HepG2 (cell line): Measurements from ENCODE around the gene RASSF4. TPM values are rescaled to one million over a fixed set of nuclear protein-coding genes. Genes with fewer than 3 reads are reported as not detected.

Source experiments
- ATAC-seq: fragments of 200-7000 bp; cut with Tn5 transposase; 3 replicates; pipeline ENCODE4 v1.9.1; 2020; ENCODE audit warnings: mild to moderate bottlenecking, moderate library complexity
- BruUV-seq: library from RNA; stranded (reverse); fragments of 400-500 nt; replicated peaks from 2 replicates; lab custom pipeline; 2021; lab: Mats Ljungman, UMichigan
- CTCF ChIA-PET: fragments of 300-600 bp; formaldehyde crosslinking; extraction: SDS; loops from one replicate; lab custom pipeline; 2021; ENCODE audit warnings: low total read pairs, inconsistent platforms, low intra/inter-chr PET ratio; lab: Yijun Ruan, JAX
- POLR2A ChIA-PET: fragments of 350-600 bp; sonication (Branson Sonifier 250); formaldehyde crosslinking; loops from one replicate; lab custom pipeline; 2020; ENCODE audit warnings: antibody characterized with exemption, inconsistent platforms; lab: Yijun Ruan, JAX
- DNase-seq: peaks from one replicate; pipeline ENCODE4 v3.0.0-alpha.2; 2015; ENCODE audit warnings: low spot score
- FAIRE-seq: peaks from 3 replicates; lab custom pipeline; 2011; peaks lifted over from hg19 to GRCh38; lab: Jason Lieb, UNC
- H2AFZ ChIP-seq: one replicate; pipeline ENCODE4 v1.6.1; 2011; ENCODE audit warnings: low read length, inconsistent platforms
- H3K27ac ChIP-seq: fragments of 300-600 bp; 3 replicates; pipeline ENCODE4 v1.8.0; 2011; ENCODE audit warnings: mixed run types, mild to moderate bottlenecking, mixed read lengths, low read length, inconsistent platforms; ENCODE audit not compliant: insufficient read depth; ENCODE audit errors: extremely low read length
- H3K27me3 ChIP-seq, 2 experiments: fragments of 200-600 bp in 1 of 2; 2 replicates in 1 of 2; 3 replicates in 1 of 2; pipeline versions ENCODE4 v1.6.0 to v1.8.0; 2011; ENCODE audit warnings: low read length in 2 of 2, mild to moderate bottlenecking in 2 of 2, moderate library complexity in 2 of 2, inconsistent platforms in 1 of 2; ENCODE audit not compliant: insufficient read depth in 2 of 2, control insufficient read depth in 1 of 2
- H3K36me3 ChIP-seq, 2 experiments: fragments of 200-600 bp in 1 of 2; replicated peaks in 1 of 2; 2 replicates in 1 of 2; 3 replicates in 1 of 2; pipeline versions ENCODE4 v1.5.1 to v1.8.0; 2011; ENCODE audit warnings: low read length in 2 of 2, inconsistent platforms in 1 of 2; ENCODE audit not compliant: insufficient read depth in 2 of 2, control insufficient read depth in 1 of 2
- H3K4me1 ChIP-seq: 2 replicates; pipeline ENCODE4 v1.5.1; 2012; ENCODE audit warnings: low read length, inconsistent platforms; ENCODE audit not compliant: insufficient read depth
- H3K4me2 ChIP-seq: 2 replicates; pipeline ENCODE4 v1.6.0; 2011; ENCODE audit warnings: low read depth, low read length, inconsistent platforms
- H3K4me3 ChIP-seq, 3 experiments: fragments of 200-600 bp in 1 of 3; sonication (generic), shearing (Covaris generic) in 1 of 3; replicated peaks in 1 of 3; 2 replicates each; pipeline ENCODE4 v1.5.1; 2011 to 2016; ENCODE audit warnings: low read length in 3 of 3, inconsistent platforms in 2 of 3, low read depth in 2 of 3, mild to moderate bottlenecking in 2 of 3, control low read depth in 1 of 3, mixed read lengths in 1 of 3; ENCODE audit not compliant: insufficient read depth in 1 of 3
- H3K79me2 ChIP-seq: one replicate; pipeline ENCODE4 v1.6.1; 2011; ENCODE audit warnings: low read length, inconsistent platforms; ENCODE audit not compliant: insufficient read depth
- H3K9ac ChIP-seq: 2 replicates; pipeline ENCODE4 v1.6.0; 2011; ENCODE audit warnings: mild to moderate bottlenecking, low read depth, low read length, inconsistent platforms; ENCODE audit not compliant: insufficient read depth
- H3K9me3 ChIP-seq: 2 replicates; pipeline ENCODE4 v1.5.1; 2012; ENCODE audit warnings: mild to moderate bottlenecking, low read length
- H4K20me1 ChIP-seq: 2 replicates; pipeline ENCODE4 v1.6.0; 2011; ENCODE audit warnings: inconsistent platforms, mild to moderate bottlenecking, low read length, moderate library complexity; ENCODE audit not compliant: insufficient read depth
- BCL6 ChIP-seq: IDR thresholded peaks from 2 replicates; pipeline ENCODE4 v1.6.1; 2016; ENCODE audit warnings: missing genetic modification reagents, missing compliant biosample characterization
- CHD2 ChIP-seq: IDR thresholded peaks from 2 replicates; pipeline ENCODE4 v1.6.1; 2011; ENCODE audit warnings: low read depth, low read length, improper control_type of control experiment
- KDM5B ChIP-seq: sonication (generic); formaldehyde crosslinking; IDR thresholded peaks from 2 replicates; pipeline ENCODE4 v1.4.0; 2020; ENCODE audit warnings: missing genetic modification reagents, mild to moderate bottlenecking, borderline replicate concordance
- MBNL3 ChIP-seq: fragments of 250-450 bp; sonication (Bioruptor Pico); conservative IDR thresholded peaks from 2 replicates; pipeline ENCODE4 v1.8.0; 2022; ENCODE audit warnings: mild to moderate bottlenecking, inconsistent platforms
- NCOA2 ChIP-seq: sonication (generic); formaldehyde crosslinking; IDR thresholded peaks from 2 replicates; pipeline ENCODE4 v1.8.0; 2022; ENCODE audit warnings: inconsistent platforms
- ZC3H4 ChIP-seq: sonication (generic); formaldehyde crosslinking; IDR thresholded peaks from 2 replicates; pipeline ENCODE4 v1.4.0; 2020; ENCODE audit warnings: missing genetic modification reagents, borderline replicate concordance
- ZIK1 ChIP-seq: sonication (generic); formaldehyde crosslinking; IDR thresholded peaks from 2 replicates; pipeline ENCODE4 v1.5.0; 2020; ENCODE audit warnings: mild to moderate bottlenecking, low read depth, missing genetic modification reagents, borderline replicate concordance
- ZNF235 ChIP-seq: sonication (generic); formaldehyde crosslinking; IDR thresholded peaks from 2 replicates; pipeline ENCODE4 v1.8.1; 2023; ENCODE audit warnings: mild to moderate bottlenecking, missing genetic modification reagents, borderline replicate concordance
- ZNF264 ChIP-seq: sonication (generic); formaldehyde crosslinking; IDR thresholded peaks from 2 replicates; pipeline ENCODE4 v1.4.0; 2020; ENCODE audit warnings: missing genetic modification reagents
- ZNF382 ChIP-seq: sonication (generic); formaldehyde crosslinking; IDR thresholded peaks from 2 replicates; pipeline ENCODE4 v1.5.0; 2020; ENCODE audit warnings: missing genetic modification reagents, mild to moderate bottlenecking, borderline replicate concordance
- ZSCAN30 ChIP-seq: sonication (generic); formaldehyde crosslinking; IDR thresholded peaks from 2 replicates; pipeline ENCODE4 v1.5.0; 2020; ENCODE audit warnings: mild to moderate bottlenecking, missing genetic modification reagents
- WGBS: methylation state at CpG from one replicate; pipeline ENCODE4 v1.1.6; 2017; ENCODE audit warnings: low lambda C conversion rate; 5-methylcytosine and 5-hydroxymethylcytosine counted together
- in situ Hi-C: cut with HindIII; loops from 2 replicates; pipeline ENCODE4 v1.10.0; 2017; ENCODE audit warnings: low pct_unique_long_range_greater_than_20kb; ENCODE audit not compliant: extremely low pct_ligation_motif_present
- intact Hi-C: fragments of 100-400 bp; cut with micrococcal nuclease; formaldehyde crosslinking; loops from one replicate; pipeline ENCODE4 v1.10.0; 2022; ENCODE audit not compliant: unreplicated experiment
- polyA plus RNA-seq, 8 experiments: library from polyadenylated mRNA; depleted of rRNA in 3 of 8; stranded (reverse) in 7 of 8; unstranded in 1 of 8; fragments of >200 nt; fragmentation: Illumina TruSeq in 4 of 8; extraction: Trizol in 4 of 8; gene quantifications; 2 replicates each; pipeline versions ENCODE4 v1.2.1 to v1.2.3, GENCODE V29; 2011 to 2016; ENCODE audit warnings: low read depth in 4 of 8, missing spikeins in 1 of 8, mixed read lengths in 1 of 8; ENCODE audit not compliant: insufficient read depth in 1 of 8
- total RNA-seq, 5 experiments: library from RNA; depleted of rRNA; stranded (reverse); fragments of >200 nt; fragmentation: Illumina TruSeq; extraction: Trizol; gene quantifications; 2 replicates each; pipeline ENCODE4 v1.2.3, GENCODE V29; 2016; ENCODE audit warnings: low read depth in 1 of 5
- TF ChIP-seq, protein P1 (sequence below): sonication (generic); formaldehyde crosslinking; IDR thresholded peaks from 2 replicates; pipeline ENCODE4 v1.4.0; 2020; ENCODE audit warnings: missing genetic modification reagents
- TF ChIP-seq, protein P2 (sequence below), 2 experiments: fragments of 450-650 bp in 1 of 2; sonication (generic) in 1 of 2; formaldehyde crosslinking; IDR thresholded peaks; 2 replicates each; pipeline versions ENCODE4 v1.5.0 to v1.8.0; 2020 to 2022; ENCODE audit warnings: mild to moderate bottlenecking in 1 of 2, missing genetic modification reagents in 1 of 2

The RASSF4 gene
- total and polyA plus RNA-seq, 2 of the 13 experiments (the other 11 are each of a cell fraction or from before 2014, with no cell fraction given) = 34.0 to 51.7 TPM

DNA sequence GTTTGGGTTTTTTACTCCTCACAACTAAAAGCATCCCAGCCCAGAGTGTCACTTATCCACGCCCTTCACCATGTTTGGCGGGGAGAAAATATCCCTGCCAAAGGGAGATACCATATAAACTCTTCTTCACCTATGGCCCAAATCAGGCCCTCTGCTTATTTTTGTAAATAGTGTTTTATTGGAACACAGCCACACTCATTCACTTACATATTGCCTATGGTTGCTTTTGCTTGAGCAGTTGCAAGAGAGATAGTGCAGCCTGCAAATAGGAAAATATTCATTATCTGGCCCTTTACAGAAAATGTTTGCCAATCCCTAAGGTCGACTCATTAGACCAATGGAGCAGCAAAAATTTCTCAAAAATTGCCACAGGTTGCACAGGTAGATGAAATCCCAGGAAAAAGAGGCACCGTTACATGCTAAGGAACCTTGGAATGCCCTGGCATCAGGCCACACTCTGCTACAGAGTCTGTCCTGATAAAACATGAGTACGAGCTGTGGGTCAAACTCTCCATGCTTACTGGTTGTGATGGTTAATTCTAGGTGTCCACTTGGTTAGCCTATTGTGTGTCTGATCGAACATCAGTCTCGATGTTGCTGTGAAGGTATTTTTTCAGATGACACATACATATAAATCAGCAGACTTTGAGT lies 7.9 kb upstream of the RASSF4 start:
- H3K4me3 ChIP-seq = no peak overlapping the region
- H3K9ac ChIP-seq = no peak overlapping the region
- intact Hi-C loops = loop anchor here (2.0 to 5.0 kb wide), 2 partner anchors 13 to 694 kb away; no protein-coding TSS in a partner anchor
- no peak overlapping the region for H3K27ac ChIP-seq
- 93% methylated on average over 7 of the region's 7 CpGs for WGBS
- BruUV-seq = no TSS peak
- H3K27me3 ChIP-seq = no peaks in the 10 kb centered on the region
- H2AFZ ChIP-seq = no peak overlapping the region
- H3K9me3 ChIP-seq = no peaks in the 10 kb centered on the region
- H3K36me3 ChIP-seq = 0 out of 5 replicates have a peak, but pooled peaks cover 0 to 6% of the 10 kb centered on the region in 2 experiments
- peaks cover 80% of the 10 kb centered on the region for H3K4me1 ChIP-seq
- ChIA-PET CTCF (no interaction called here), POLR2A (interaction anchor here (1.1 to 2.8 kb wide), 6 partner anchors 9 to 39 kb away, joined by 4 to 25 read pairs (median 8); no protein-coding TSS in a partner anchor)
- H3K4me2 ChIP-seq = no peak overlapping the region
- DNase-seq = no peak
- FAIRE-seq = no peak
- H3K79me2 ChIP-seq = no peaks in the 10 kb centered on the region
- TF ChIP-seq ZNF264 (CRISPR knock-in tag) = no peak
- no peak for TF ChIP-seq ZIK1 (CRISPR knock-in tag)
- in situ Hi-C loops = loop anchor here (25.0 kb wide), 1 partner anchor 1539 kb away; the partner anchor contains the start of gene HNRNPF
- ATAC-seq = no peak
- no peaks in the 10 kb centered on the region for H4K20me1 ChIP-seq

DNA sequence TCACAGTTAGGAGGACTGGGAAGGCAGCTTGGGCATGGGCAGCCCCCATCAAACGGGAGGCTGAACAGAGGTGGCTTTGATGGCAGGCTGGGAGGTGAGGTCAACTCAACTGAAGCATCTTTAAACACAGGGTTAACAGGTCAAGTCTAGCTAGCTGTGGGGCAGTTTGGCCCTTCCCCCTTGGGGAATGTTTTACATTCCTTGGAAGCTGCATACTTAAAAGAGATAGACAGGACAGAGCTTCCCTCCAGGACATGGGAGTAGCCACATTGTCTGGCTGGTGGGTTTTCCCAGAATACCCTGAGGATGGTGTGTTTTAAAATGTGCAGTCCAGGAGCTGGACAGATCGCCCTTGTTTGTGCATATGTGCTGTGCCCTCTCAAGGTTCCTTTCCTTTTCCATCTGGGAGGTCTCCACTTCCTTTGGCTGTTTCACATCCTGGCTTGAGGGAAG lies 6.8 kb upstream of the RASSF4 start:
- TSS peak; percentile 10 for BruUV-seq
- H3K27me3 ChIP-seq = no peaks in the 10 kb centered on the region
- peak; percentile 75 for ATAC-seq
- no peak overlapping the region; the same call in 1 of the 2 replicates for H3K9ac ChIP-seq
- H3K79me2 ChIP-seq = peaks cover 2% of the 10 kb centered on the region
- WGBS = 22% methylated on average over 2 of the region's 2 CpGs
- intact Hi-C loops (loop anchor here (5.0 kb wide), 1 partner anchor 696 kb away; no protein-coding TSS in a partner anchor), in situ Hi-C loops (loop anchor here (25.0 kb wide), 1 partner anchor 1541 kb away; the partner anchor contains the start of gene HNRNPF)
- no peaks in the 10 kb centered on the region for H4K20me1 ChIP-seq
- FAIRE-seq = peak; percentile 88
- H3K27ac ChIP-seq = peak overlapping the region; percentile 50
- H3K4me3 ChIP-seq = no peak overlapping the region
- DNase-seq = peak; percentile 92
- no peaks in the 10 kb centered on the region for H3K9me3 ChIP-seq
- H3K4me2 ChIP-seq = peak overlapping the region; percentile 46
- H3K36me3 ChIP-seq = 0 out of 5 replicates have a peak, but pooled peaks cover 0 to 6% of the 10 kb centered on the region in 2 experiments
- H3K4me1 ChIP-seq = peaks cover 80% of the 10 kb centered on the region
- POLR2A ChIA-PET = interaction anchor here (0.8 to 2.8 kb wide), 10 partner anchors 8 to 43 kb away, joined by 3 to 25 read pairs (median 6); partner anchors contain the start of gene DEPP1
- H2AFZ ChIP-seq = no peak overlapping the region
- CTCF ChIA-PET = interaction anchor here (0.7 kb wide), 1 partner anchor 23 kb away, joined by 3 read pairs; no protein-coding TSS in a partner anchor
- no peak for TF ChIP-seq ZC3H4
- no peak for TF ChIP-seq ZNF382
- TF ChIP-seq NCOA2 (CRISPR knock-in tag) = peak; percentile 81
- TF ChIP-seq, protein P1, sequence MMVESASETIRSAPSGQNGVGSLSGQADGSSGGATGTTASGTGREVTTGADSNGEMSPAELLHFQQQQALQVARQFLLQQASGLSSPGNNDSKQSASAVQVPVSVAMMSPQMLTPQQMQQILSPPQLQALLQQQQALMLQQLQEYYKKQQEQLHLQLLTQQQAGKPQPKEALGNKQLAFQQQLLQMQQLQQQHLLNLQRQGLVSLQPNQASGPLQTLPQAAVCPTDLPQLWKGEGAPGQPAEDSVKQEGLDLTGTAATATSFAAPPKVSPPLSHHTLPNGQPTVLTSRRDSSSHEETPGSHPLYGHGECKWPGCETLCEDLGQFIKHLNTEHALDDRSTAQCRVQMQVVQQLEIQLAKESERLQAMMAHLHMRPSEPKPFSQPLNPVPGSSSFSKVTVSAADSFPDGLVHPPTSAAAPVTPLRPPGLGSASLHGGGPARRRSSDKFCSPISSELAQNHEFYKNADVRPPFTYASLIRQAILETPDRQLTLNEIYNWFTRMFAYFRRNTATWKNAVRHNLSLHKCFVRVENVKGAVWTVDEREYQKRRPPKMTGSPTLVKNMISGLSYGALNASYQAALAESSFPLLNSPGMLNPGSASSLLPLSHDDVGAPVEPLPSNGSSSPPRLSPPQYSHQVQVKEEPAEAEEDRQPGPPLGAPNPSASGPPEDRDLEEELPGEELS (CRISPR knock-in tag) = peak; percentile 49; the same call in 1 of the 2 replicates
- TF ChIP-seq BCL6 (CRISPR knock-in tag) = peak; percentile 91
- TF ChIP-seq CHD2 = no peak
- no peak for TF ChIP-seq KDM5B
- no peak for TF ChIP-seq ZNF235
- TF ChIP-seq, protein P2, sequence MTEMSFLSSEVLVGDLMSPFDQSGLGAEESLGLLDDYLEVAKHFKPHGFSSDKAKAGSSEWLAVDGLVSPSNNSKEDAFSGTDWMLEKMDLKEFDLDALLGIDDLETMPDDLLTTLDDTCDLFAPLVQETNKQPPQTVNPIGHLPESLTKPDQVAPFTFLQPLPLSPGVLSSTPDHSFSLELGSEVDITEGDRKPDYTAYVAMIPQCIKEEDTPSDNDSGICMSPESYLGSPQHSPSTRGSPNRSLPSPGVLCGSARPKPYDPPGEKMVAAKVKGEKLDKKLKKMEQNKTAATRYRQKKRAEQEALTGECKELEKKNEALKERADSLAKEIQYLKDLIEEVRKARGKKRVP (CRISPR knock-in tag; IDR thresholded peaks at IDR 0.05) = no peak
- TF ChIP-seq MBNL3 = no peak
- TF ChIP-seq ZSCAN30 (CRISPR knock-in tag) = no peak
